OCI-LY1 (cell line): Measurements from ENCODE around the gene COA8.

ENCODE experiments used
- H2AFZ ChIP-seq: fragments of 200-600 bp; sonication (generic), shearing (Covaris generic); 2 replicates; pipeline ENCODE4 v1.6.0; 2014; ENCODE audit warnings: antibody characterized with exemption, mild to moderate bottlenecking, low read length
- H3F3A ChIP-seq: fragments of 200-600 bp; sonication (generic), shearing (Covaris generic); 2 replicates; pipeline ENCODE4 v1.6.0; 2014; ENCODE audit warnings: mild to moderate bottlenecking, antibody characterized with exemption, low read length, moderate library complexity; ENCODE audit not compliant: insufficient read depth
- H3K27ac ChIP-seq: fragments of 200-600 bp; sonication (generic); 2 replicates; pipeline ENCODE4 v1.5.1; 2014; ENCODE audit warnings: low read length, mixed run types, mild to moderate bottlenecking, low read depth; ENCODE audit not compliant: poor library complexity, severe bottlenecking
- H3K27me3 ChIP-seq: fragments of 200-600 bp; sonication (generic); 2 replicates; pipeline ENCODE4 v1.6.0; 2014; ENCODE audit warnings: antibody characterized with exemption, mild to moderate bottlenecking, low read length, moderate library complexity; ENCODE audit not compliant: insufficient read depth
- H3K36me3 ChIP-seq: fragments of 200-600 bp; sonication (generic); 2 replicates; pipeline ENCODE4 v1.6.1; 2014; ENCODE audit warnings: mild to moderate bottlenecking, antibody characterized with exemption, low read length, moderate library complexity, mixed read lengths; ENCODE audit not compliant: insufficient read depth
- H3K4me1 ChIP-seq: fragments of 200-600 bp; sonication (generic); 2 replicates; pipeline ENCODE4 v1.5.1; 2014; ENCODE audit warnings: mild to moderate bottlenecking, low read length, moderate library complexity; ENCODE audit not compliant: insufficient read depth, severe bottlenecking
- H3K4me2 ChIP-seq: fragments of 200-600 bp; sonication (generic), shearing (Covaris generic); 2 replicates; pipeline ENCODE4 v1.6.1; 2014; ENCODE audit warnings: low read length
- H3K4me3 ChIP-seq: fragments of 200-600 bp; sonication (generic); 2 replicates; pipeline ENCODE4 v1.5.1; 2014; ENCODE audit warnings: low read length, low read depth, mild to moderate bottlenecking, mixed read lengths; ENCODE audit not compliant: poor library complexity, severe bottlenecking
- H3K79me2 ChIP-seq: fragments of 200-600 bp; shearing (Covaris generic); 2 replicates; pipeline ENCODE4 v1.6.1; 2016; ENCODE audit warnings: mixed run types, low read length, mixed read lengths; ENCODE audit not compliant: insufficient read depth
- H3K9ac ChIP-seq: fragments of 200-600 bp; sonication (generic), shearing (Covaris generic); 2 replicates; pipeline ENCODE4 v1.6.1; 2014; ENCODE audit warnings: mild to moderate bottlenecking, low read length, mixed read lengths
- H3K9me2 ChIP-seq: fragments of 200-600 bp; sonication (generic), shearing (Covaris generic); 2 replicates; pipeline ENCODE4 v1.6.1; 2014; ENCODE audit warnings: low read depth, mild to moderate bottlenecking, low read length, mixed read lengths
- H3K9me3 ChIP-seq: fragments of 200-600 bp; shearing (Covaris generic); 2 replicates; pipeline ENCODE4 v1.6.1; 2014; ENCODE audit warnings: low read length, mixed read lengths
- H4K20me1 ChIP-seq: fragments of 200-600 bp; sonication (generic), shearing (Covaris generic); 2 replicates; pipeline ENCODE4 v1.6.0; 2016; ENCODE audit warnings: mild to moderate bottlenecking, low read length; ENCODE audit not compliant: insufficient read depth
- CTCF ChIP-seq: fragments of 200-600 bp; sonication (generic), shearing (Covaris generic); IDR thresholded peaks from 2 replicates; pipeline ENCODE4 v1.5.1; 2017; ENCODE audit warnings: mild to moderate bottlenecking, antibody characterized with exemption, low read length, moderate library complexity, mixed read lengths
- EZH2 ChIP-seq: fragments of 200-600 bp; sonication (generic), shearing (Covaris generic); IDR thresholded peaks from 2 replicates; pipeline ENCODE4 v1.8.0; 2017; ENCODE audit warnings: borderline replicate concordance, mixed run types, mild to moderate bottlenecking, antibody characterized with exemption, low read length, moderate library complexity, mixed read lengths

COA8 gene

GRCh38 chr14:103544388-103545218 is 18.2 kb upstream of the COA8 start:
- Histone ChIP-seq H3K79me2 (no peaks in the 10 kb centered on the region), H3K9ac (no peak overlapping the region), H2AFZ (no peak overlapping the region), H4K20me1 (no peaks in the 10 kb centered on the region), H3K4me1 (no peaks in the 10 kb centered on the region), H3K9me3 (no peaks in the 10 kb centered on the region), H3F3A (no peaks in the 10 kb centered on the region), H3K36me3 (no peaks in the 10 kb centered on the region), H3K9me2 (no peaks in the 10 kb centered on the region), H3K4me2 (no peak overlapping the region), H3K27ac (no peak overlapping the region), H3K4me3 (no peak overlapping the region), H3K27me3 (no peaks in the 10 kb centered on the region)
- TF ChIP-seq CTCF, result no peak

- Histone ChIP-seq H3K9me3 (no peaks in the 10 kb centered on the region), H3K4me1 (no peaks in the 10 kb centered on the region), H3K9me2 (no peaks in the 10 kb centered on the region), H2AFZ (no peak overlapping the region), H3K4me2 (no peak overlapping the region), H3K36me3 (no peaks in the 10 kb centered on the region), H3K27ac (no peak overlapping the region), H3F3A (no peaks in the 10 kb centered on the region), H3K79me2 (no peaks in the 10 kb centered on the region), H4K20me1 (no peaks in the 10 kb centered on the region), H3K9ac (no peak overlapping the region), H3K4me3 (no peak overlapping the region), H3K27me3 (no peaks in the 10 kb centered on the region)
- TF ChIP-seq CTCF (no peak), EZH2 (no peak)
Measured at GRCh38 chr14:103545219-103545914, 17.4 kb upstream of the COA8 start.

GRCh38 chr14:103545915-103546651 is 16.7 kb upstream of the COA8 start:
- H3F3A ChIP-seq, result no peaks in the 10 kb centered on the region
- no peak overlapping the region for H3K4me2 ChIP-seq
- H4K20me1 ChIP-seq, result no peaks in the 10 kb centered on the region
- H3K27me3 ChIP-seq, result no peaks in the 10 kb centered on the region
- H3K4me1 ChIP-seq, result no peaks in the 10 kb centered on the region
- no peaks in the 10 kb centered on the region for H3K36me3 ChIP-seq
- no peaks in the 10 kb centered on the region for H3K9me3 ChIP-seq
- H3K9me2 ChIP-seq, result no peaks in the 10 kb centered on the region
- no peak overlapping the region for H3K9ac ChIP-seq
- H3K27ac ChIP-seq, result no peak overlapping the region
- no peaks in the 10 kb centered on the region for H3K79me2 ChIP-seq
- H3K4me3 ChIP-seq, result no peak overlapping the region
- H2AFZ ChIP-seq, result no peak overlapping the region
- TF ChIP-seq CTCF (no peak), EZH2 (no peak)
